H9 (cell line): ENCODE data around the gene ADORA3. TPM values are rescaled to one million over a fixed set of nuclear protein-coding genes. Genes with fewer than 3 reads are reported as not detected.

Experiments
- DNase-seq: peaks from one replicate; pipeline ENCODE4 v3.0.0-alpha.2; 2017
- H2AFZ ChIP-seq: one replicate; pipeline ENCODE4 v1.6.1; 2013; ENCODE audit warnings: mild to moderate bottlenecking, low read length, control low read depth, moderate library complexity
- H2AK5ac ChIP-seq: 2 replicates; pipeline ENCODE4 v1.6.1; 2013; ENCODE audit warnings: low read length, control low read depth, mixed read lengths; ENCODE audit not compliant: insufficient read length
- H2BK120ac ChIP-seq: one replicate; pipeline ENCODE4 v1.6.1; 2013; ENCODE audit warnings: low read depth, mild to moderate bottlenecking, low read length, control low read depth, inconsistent platforms; ENCODE audit not compliant: poor library complexity, severe bottlenecking
- H2BK12ac ChIP-seq: 2 replicates; pipeline ENCODE4 v1.6.1; 2013; ENCODE audit warnings: low read length, control low read depth, mixed read lengths, low read depth; ENCODE audit not compliant: insufficient read length
- H2BK15ac ChIP-seq: 2 replicates; pipeline ENCODE4 v1.6.1; 2013; ENCODE audit warnings: low read depth, low read length, control low read depth
- H2BK20ac ChIP-seq: one replicate; pipeline ENCODE4 v1.6.1; 2013; ENCODE audit warnings: low read depth, mild to moderate bottlenecking, low read length, control low read depth, inconsistent platforms; ENCODE audit not compliant: poor library complexity, severe bottlenecking
- H2BK5ac ChIP-seq: 2 replicates; pipeline ENCODE4 v1.6.1; 2013; ENCODE audit warnings: low read length, control low read depth, mixed read lengths; ENCODE audit not compliant: insufficient read length
- H3K14ac ChIP-seq: 2 replicates; pipeline ENCODE4 v1.6.1; 2013; ENCODE audit warnings: low read length, control low read depth; ENCODE audit not compliant: insufficient read depth
- H3K18ac ChIP-seq: 2 replicates; pipeline ENCODE4 v1.6.1; 2013; ENCODE audit warnings: low read depth, mild to moderate bottlenecking, mixed read lengths, low read length, control low read depth; ENCODE audit not compliant: insufficient read length
- H3K23ac ChIP-seq: 2 replicates; pipeline ENCODE4 v1.6.1; 2013; ENCODE audit warnings: low read length, control low read depth, mixed read lengths, low read depth; ENCODE audit not compliant: insufficient read length
- H3K23me2 ChIP-seq: 2 replicates; pipeline ENCODE4 v1.6.1; 2013; ENCODE audit warnings: low read depth, mild to moderate bottlenecking, mixed read lengths, low read length, control low read depth; ENCODE audit not compliant: insufficient read length, poor library complexity, severe bottlenecking
- H3K27ac ChIP-seq: 2 replicates; pipeline ENCODE4 v1.5.1; 2013; ENCODE audit warnings: low read length, control low read depth, mixed read lengths, low read depth; ENCODE audit not compliant: insufficient read length
- H3K27me3 ChIP-seq: 2 replicates; pipeline ENCODE4 v1.6.1; 2013; ENCODE audit warnings: low read length, control low read depth, inconsistent platforms; ENCODE audit not compliant: insufficient read depth
- H3K4ac ChIP-seq: 2 replicates; pipeline ENCODE4 v1.6.1; 2013; ENCODE audit warnings: low read depth, mild to moderate bottlenecking, control low read depth, inconsistent platforms, low read length, moderate library complexity
- H3K4me1 ChIP-seq: 2 replicates; pipeline ENCODE4 v1.6.1; 2013; ENCODE audit warnings: low read length, control low read depth, inconsistent platforms; ENCODE audit not compliant: insufficient read depth
- H3K4me2 ChIP-seq: 2 replicates; pipeline ENCODE4 v1.6.1; 2013; ENCODE audit warnings: low read length, control low read depth, mixed read lengths; ENCODE audit not compliant: insufficient read length, insufficient read depth
- H3K56ac ChIP-seq: 2 replicates; pipeline ENCODE4 v1.6.1; 2013; ENCODE audit warnings: low read depth, mild to moderate bottlenecking, mixed read lengths, low read length, control low read depth; ENCODE audit not compliant: insufficient read length
- H3K79me1 ChIP-seq: 2 replicates; pipeline ENCODE4 v1.6.1; 2013; ENCODE audit warnings: low read depth, mild to moderate bottlenecking, moderate library complexity, low read length, control low read depth, inconsistent platforms; ENCODE audit not compliant: insufficient read depth, poor library complexity, severe bottlenecking
- H3K79me2 ChIP-seq: 2 replicates; pipeline ENCODE4 v1.6.1; 2013; ENCODE audit warnings: low read length, control low read depth, inconsistent platforms; ENCODE audit not compliant: insufficient read depth
- H3K9ac ChIP-seq: 2 replicates; pipeline ENCODE4 v1.6.1; 2013; ENCODE audit warnings: low read length, control low read depth, mixed read lengths; ENCODE audit not compliant: insufficient read length; ENCODE audit errors: extremely low read depth
- H3K9me3 ChIP-seq: one replicate; pipeline ENCODE4 v1.6.1; 2013; ENCODE audit warnings: low read depth, low read length, inconsistent platforms; ENCODE audit not compliant: control insufficient read depth
- H3T11ph ChIP-seq: one replicate; pipeline ENCODE4 v1.6.1; 2013; ENCODE audit warnings: mild to moderate bottlenecking, low read length, control low read depth, inconsistent platforms
- H4K20me1 ChIP-seq: one replicate; pipeline ENCODE4 v1.6.1; 2013; ENCODE audit not compliant: control insufficient read depth, insufficient read length, insufficient read depth
- H4K5ac ChIP-seq: 2 replicates; pipeline ENCODE4 v1.6.1; 2013; ENCODE audit warnings: low read depth, mild to moderate bottlenecking, mixed read lengths, low read length, control low read depth; ENCODE audit not compliant: insufficient read length
- H4K8ac ChIP-seq: replicated peaks from 2 replicates; pipeline ENCODE4 v1.6.1; 2013; ENCODE audit warnings: low read length, control low read depth, mixed read lengths, low read depth; ENCODE audit not compliant: insufficient read length
- H4K91ac ChIP-seq: 2 replicates; pipeline ENCODE4 v1.6.1; 2013; ENCODE audit warnings: low read depth, mild to moderate bottlenecking, moderate library complexity, mixed read lengths, low read length, control low read depth; ENCODE audit not compliant: insufficient read length
- H3K27ac Mint-ChIP-seq, 3 experiments: 2 replicates in 2 of 3; 3 replicates in 1 of 3; pipeline ENCODE4 v1.8.0; 2020 to 2021; ENCODE audit warnings: mixed read lengths in 3 of 3, mild to moderate bottlenecking in 1 of 3, moderate library complexity in 1 of 3
- H3K27me3 Mint-ChIP-seq: 2 replicates; pipeline ENCODE4 v1.8.0; 2021; ENCODE audit warnings: low read depth, mild to moderate bottlenecking, moderate library complexity, mixed read lengths
- H3K36me3 Mint-ChIP-seq, 3 experiments: 2 replicates in 2 of 3; 3 replicates in 1 of 3; pipeline ENCODE4 v1.8.0; 2020 to 2021; ENCODE audit warnings: low read depth in 3 of 3, mixed read lengths in 3 of 3; ENCODE audit not compliant: insufficient read depth in 1 of 3
- H3K4me1 Mint-ChIP-seq, 2 experiments: 2 replicates each; pipeline ENCODE4 v1.8.0; 2020; ENCODE audit warnings: mixed read lengths in 2 of 2
- H3K4me3 Mint-ChIP-seq, 2 experiments: 2 replicates in 1 of 2; 3 replicates in 1 of 2; pipeline ENCODE4 v1.8.0; 2020 to 2021; ENCODE audit warnings: mild to moderate bottlenecking in 2 of 2, mixed read lengths in 2 of 2, moderate library complexity in 1 of 2
- H3K9me3 Mint-ChIP-seq, 2 experiments: 2 replicates in 1 of 2; 3 replicates in 1 of 2; pipeline ENCODE4 v1.8.0; 2020; ENCODE audit warnings: mild to moderate bottlenecking in 2 of 2, mixed read lengths in 2 of 2, moderate library complexity in 1 of 2
- WGBS: extraction: QIAGEN DNeasy Blood & Tissue Kit; methylation state at CpG from one replicate; pipeline ENCODE4 v1.1.7; 2013; ENCODE audit warnings: missing lambda C conversion rate, low lambda C conversion rate, mixed read lengths; ENCODE audit not compliant: insufficient read length; ENCODE audit errors: extremely low coverage; 5-methylcytosine and 5-hydroxymethylcytosine counted together
- total RNA-seq: library from RNA; stranded (reverse); gene quantifications from 2 replicates; pipeline ENCODE4 v1.2.1, GENCODE V29; 2021
- TF ChIP-seq, protein P1 (sequence below): fragments of 200-600 bp; sonication (generic); conservative IDR thresholded peaks from 3 replicates; pipeline ENCODE4 v1.8.0; 2021; ENCODE audit warnings: antibody characterized with exemption, mild to moderate bottlenecking

Gene ADORA3
- total RNA-seq, 1 experiment from 2014 or later: not detected

DNA sequence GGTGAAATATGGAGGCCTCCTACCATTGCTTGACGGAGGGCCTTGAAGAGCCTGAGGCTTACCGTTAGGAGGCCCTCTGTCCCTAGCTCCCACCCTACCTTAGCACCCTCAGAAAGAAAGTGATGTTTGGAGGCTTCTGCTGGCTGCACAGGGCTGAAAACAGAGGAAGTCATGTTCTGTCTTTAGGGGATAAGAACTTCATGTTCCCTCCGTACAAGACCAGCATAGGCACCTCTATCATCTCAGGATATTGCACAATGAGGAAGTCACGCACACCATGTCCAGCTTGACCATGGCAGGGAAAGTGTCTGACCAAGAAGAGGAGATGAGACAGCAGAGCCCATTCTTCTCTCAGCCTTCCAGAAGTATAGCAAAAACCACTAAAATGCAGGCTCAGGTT lies 13.8 kb downstream of the ADORA3 start:
- no peak for DNase-seq
- H2BK15ac ChIP-seq: no peak overlapping the region
- WGBS: no CpG with 5 or more reads among the region's 4 CpGs
- no peak overlapping the region for H3T11ph ChIP-seq
- no peak overlapping the region for H4K91ac ChIP-seq
- no peaks in the 10 kb centered on the region for H3K23me2 ChIP-seq
- H3K9me3 Mint-ChIP-seq: no peaks in the 10 kb centered on the region
- no peak overlapping the region for H4K5ac ChIP-seq
- no peak overlapping the region for H3K23ac ChIP-seq
- H3K27me3 ChIP-seq: no peaks in the 10 kb centered on the region
- H4K20me1 ChIP-seq: no peaks in the 10 kb centered on the region
- H3K79me1 ChIP-seq: no peaks in the 10 kb centered on the region
- H3K79me2 ChIP-seq: no peaks in the 10 kb centered on the region
- peaks cover 6% of the 10 kb centered on the region in 2 experiments for H3K4me1 Mint-ChIP-seq
- no peaks in the 10 kb centered on the region for H3K9me3 ChIP-seq
- H3K4me1 ChIP-seq: no peaks in the 10 kb centered on the region
- H3K56ac ChIP-seq: no peak overlapping the region
- no peak overlapping the region for H2AK5ac ChIP-seq
- no peak overlapping the region for H3K4me2 ChIP-seq
- H3K27ac Mint-ChIP-seq: 0 out of 7 replicates have a peak overlapping the region, but pooled peaks of 1 of the 3 experiments have one; percentile 15
- H2BK120ac ChIP-seq: no peak overlapping the region
- H3K4ac ChIP-seq: no peak overlapping the region
- H3K18ac ChIP-seq: no peak overlapping the region
- H3K14ac ChIP-seq: no peak overlapping the region
- H3K27ac ChIP-seq: no peak overlapping the region
- no peak overlapping the region for H2BK20ac ChIP-seq
- H2BK12ac ChIP-seq: no peak overlapping the region
- no peaks in the 10 kb centered on the region for H3K36me3 Mint-ChIP-seq
- no peak overlapping the region for H2AFZ ChIP-seq
- H3K27me3 Mint-ChIP-seq: no peaks in the 10 kb centered on the region
- TF ChIP-seq, protein P1, sequence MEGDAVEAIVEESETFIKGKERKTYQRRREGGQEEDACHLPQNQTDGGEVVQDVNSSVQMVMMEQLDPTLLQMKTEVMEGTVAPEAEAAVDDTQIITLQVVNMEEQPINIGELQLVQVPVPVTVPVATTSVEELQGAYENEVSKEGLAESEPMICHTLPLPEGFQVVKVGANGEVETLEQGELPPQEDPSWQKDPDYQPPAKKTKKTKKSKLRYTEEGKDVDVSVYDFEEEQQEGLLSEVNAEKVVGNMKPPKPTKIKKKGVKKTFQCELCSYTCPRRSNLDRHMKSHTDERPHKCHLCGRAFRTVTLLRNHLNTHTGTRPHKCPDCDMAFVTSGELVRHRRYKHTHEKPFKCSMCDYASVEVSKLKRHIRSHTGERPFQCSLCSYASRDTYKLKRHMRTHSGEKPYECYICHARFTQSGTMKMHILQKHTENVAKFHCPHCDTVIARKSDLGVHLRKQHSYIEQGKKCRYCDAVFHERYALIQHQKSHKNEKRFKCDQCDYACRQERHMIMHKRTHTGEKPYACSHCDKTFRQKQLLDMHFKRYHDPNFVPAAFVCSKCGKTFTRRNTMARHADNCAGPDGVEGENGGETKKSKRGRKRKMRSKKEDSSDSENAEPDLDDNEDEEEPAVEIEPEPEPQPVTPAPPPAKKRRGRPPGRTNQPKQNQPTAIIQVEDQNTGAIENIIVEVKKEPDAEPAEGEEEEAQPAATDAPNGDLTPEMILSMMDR: no peak
- no peak overlapping the region for H3K9ac ChIP-seq
- H2BK5ac ChIP-seq: no peak overlapping the region
- no peak overlapping the region for H3K4me3 Mint-ChIP-seq
- no peak overlapping the region for H4K8ac ChIP-seq
